MM.1S (cell line): ENCODE measurements around the gene CACUL1.

Source experiments
- DNase-seq: peaks from one replicate; pipeline ENCODE4 v3.0.0-alpha.2; 2015
- H2AFZ ChIP-seq: fragments of 300-600 bp; sonication (generic); 2 replicates; pipeline ENCODE4 v1.6.0; 2016; ENCODE audit warnings: antibody characterized with exemption, low read length
- H3F3A ChIP-seq: fragments of 300-600 bp; sonication (generic); 2 replicates; pipeline ENCODE4 v1.6.1; 2016; ENCODE audit warnings: mild to moderate bottlenecking, antibody characterized with exemption, low read length, moderate library complexity, mixed read lengths; ENCODE audit not compliant: insufficient read depth
- H3K27ac ChIP-seq: fragments of 300-600 bp; sonication (generic); 2 replicates; pipeline ENCODE4 v1.5.1; 2016; ENCODE audit warnings: mild to moderate bottlenecking, low read length
- H3K27me3 ChIP-seq: fragments of 300-600 bp; sonication (generic); replicated peaks from 2 replicates; pipeline ENCODE4 v1.6.0; 2016; ENCODE audit warnings: low read length; ENCODE audit not compliant: insufficient read depth
- H3K36me3 ChIP-seq: fragments of 300-600 bp; sonication (generic); replicated peaks from 2 replicates; pipeline ENCODE4 v1.6.1; 2016; ENCODE audit warnings: mild to moderate bottlenecking, low read length, mixed read lengths; ENCODE audit not compliant: insufficient read depth
- H3K4me1 ChIP-seq: fragments of 300-600 bp; sonication (generic); 2 replicates; pipeline ENCODE4 v1.6.1; 2016; ENCODE audit warnings: low read length, mixed read lengths
- H3K4me2 ChIP-seq: fragments of 300-600 bp; sonication (generic); 2 replicates; pipeline ENCODE4 v1.6.0; 2016; ENCODE audit warnings: low read depth, low read length
- H3K4me3 ChIP-seq: fragments of 300-600 bp; sonication (generic); 2 replicates; pipeline ENCODE4 v1.5.1; 2016; ENCODE audit warnings: low read length, mixed read lengths
- H3K79me2 ChIP-seq: fragments of 300-600 bp; sonication (generic); 2 replicates; pipeline ENCODE4 v1.6.1; 2016; ENCODE audit warnings: mixed run types, low read length, mixed read lengths
- H3K9ac ChIP-seq: fragments of 300-600 bp; sonication (generic); 2 replicates; pipeline ENCODE4 v1.6.1; 2016; ENCODE audit warnings: low read length, mixed read lengths
- H3K9me2 ChIP-seq: fragments of 300-600 bp; sonication (generic); replicated peaks from 2 replicates; pipeline ENCODE4 v1.6.1; 2016; ENCODE audit warnings: mild to moderate bottlenecking, low read length, mixed read lengths; ENCODE audit not compliant: insufficient read depth
- H3K9me3 ChIP-seq: fragments of 300-600 bp; sonication (generic); replicated peaks from 2 replicates; pipeline ENCODE4 v1.6.1; 2016; ENCODE audit warnings: mild to moderate bottlenecking, low read length, mixed read lengths; ENCODE audit not compliant: insufficient read depth
- H4K20me1 ChIP-seq: fragments of 300-600 bp; sonication (generic); 2 replicates; pipeline ENCODE4 v1.6.1; 2016; ENCODE audit warnings: mild to moderate bottlenecking, low read length, moderate library complexity, mixed read lengths; ENCODE audit not compliant: insufficient read depth
- EZH2 ChIP-seq: fragments of 300-600 bp; sonication (generic); optimal IDR thresholded peaks from 2 replicates; pipeline ENCODE3; 2017; ENCODE audit warnings: low read depth, mild to moderate bottlenecking, antibody characterized with exemption, low read length, mixed read lengths
- EZH2phosphoT487 ChIP-seq: fragments of 300-600 bp; sonication (generic); IDR thresholded peaks from 2 replicates; pipeline ENCODE4 v1.6.1; 2018; ENCODE audit warnings: antibody characterized with exemption, low read length
- TF ChIP-seq, protein P1 (sequence below): fragments of 300-600 bp; sonication (generic); IDR thresholded peaks from 2 replicates; pipeline ENCODE4 v1.5.1; 2016; ENCODE audit warnings: antibody characterized with exemption, low read length, mixed read lengths

The CACUL1 gene

DNA sequence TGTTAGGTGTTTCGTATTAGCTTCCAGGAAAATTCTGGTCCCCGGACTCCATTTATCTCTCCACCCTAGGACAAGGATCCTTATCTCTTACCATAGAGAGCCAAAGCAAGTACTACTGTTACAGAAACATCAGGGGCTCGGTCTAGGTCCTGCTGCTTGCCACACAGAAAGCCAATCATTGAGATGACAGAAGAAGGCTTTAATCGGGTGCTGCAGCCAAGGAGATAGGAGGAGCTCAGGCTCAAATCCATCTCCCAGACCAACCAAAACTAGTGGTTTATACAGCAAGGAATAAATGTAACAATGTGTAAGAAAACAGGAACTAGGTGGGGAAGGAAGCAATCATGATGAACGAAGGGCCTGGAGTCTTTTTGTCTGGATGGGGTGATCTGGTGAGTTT is 22.2 kb upstream of the CACUL1 start:
- no peak for DNase-seq
- TF ChIP-seq EZH2phosphoT487, result no peak
- H3K4me3 ChIP-seq, result no peak overlapping the region
- H3K9me2 ChIP-seq, result no peaks in the 10 kb centered on the region
- H3F3A ChIP-seq, result no peaks in the 10 kb centered on the region
- no peaks in the 10 kb centered on the region for H3K79me2 ChIP-seq
- H3K36me3 ChIP-seq, result no peaks in the 10 kb centered on the region
- no peak overlapping the region for H2AFZ ChIP-seq
- H3K9ac ChIP-seq, result no peak overlapping the region
- no peak overlapping the region for H3K27ac ChIP-seq
- H3K4me2 ChIP-seq, result no peak overlapping the region
- H3K9me3 ChIP-seq, result no peaks in the 10 kb centered on the region; the same call in 1 of the 2 replicates
- no peaks in the 10 kb centered on the region for H3K27me3 ChIP-seq
- H4K20me1 ChIP-seq, result no peaks in the 10 kb centered on the region
- H3K4me1 ChIP-seq, result no peaks in the 10 kb centered on the region

DNA sequence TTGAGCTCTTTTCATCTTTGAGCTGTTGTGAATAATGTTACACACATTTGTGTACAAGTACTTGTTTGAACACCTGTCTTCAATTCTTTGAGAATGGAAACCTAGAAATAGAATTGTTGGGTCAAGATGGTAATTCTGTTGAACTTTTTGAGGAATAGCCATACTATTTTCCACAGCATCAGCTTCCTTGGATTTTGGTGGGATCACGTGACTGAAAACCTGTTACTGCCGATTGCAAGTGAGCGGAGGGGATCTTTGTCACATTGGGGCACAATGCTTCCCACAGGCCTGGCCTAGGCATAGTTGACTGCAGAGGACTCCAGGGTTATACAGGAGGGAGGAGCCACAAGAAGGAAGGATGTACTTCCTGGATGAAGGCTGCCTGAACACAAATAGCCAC is 21.3 kb upstream of the CACUL1 start:
- Histone ChIP-seq H3K9me3 (no peaks in the 10 kb centered on the region; the same call in 1 of the 2 replicates), H3K27me3 (no peaks in the 10 kb centered on the region), H3K4me1 (no peaks in the 10 kb centered on the region), H3F3A (no peaks in the 10 kb centered on the region), H2AFZ (no peak overlapping the region), H3K4me2 (no peak overlapping the region), H3K4me3 (no peak overlapping the region), H3K79me2 (no peaks in the 10 kb centered on the region), H3K36me3 (no peaks in the 10 kb centered on the region), H3K27ac (no peak overlapping the region), H3K9ac (no peak overlapping the region), H3K9me2 (no peaks in the 10 kb centered on the region), H4K20me1 (no peaks in the 10 kb centered on the region)
- TF ChIP-seq EZH2phosphoT487 (no peak), EZH2 (no peak)
- TF ChIP-seq, protein P1, sequence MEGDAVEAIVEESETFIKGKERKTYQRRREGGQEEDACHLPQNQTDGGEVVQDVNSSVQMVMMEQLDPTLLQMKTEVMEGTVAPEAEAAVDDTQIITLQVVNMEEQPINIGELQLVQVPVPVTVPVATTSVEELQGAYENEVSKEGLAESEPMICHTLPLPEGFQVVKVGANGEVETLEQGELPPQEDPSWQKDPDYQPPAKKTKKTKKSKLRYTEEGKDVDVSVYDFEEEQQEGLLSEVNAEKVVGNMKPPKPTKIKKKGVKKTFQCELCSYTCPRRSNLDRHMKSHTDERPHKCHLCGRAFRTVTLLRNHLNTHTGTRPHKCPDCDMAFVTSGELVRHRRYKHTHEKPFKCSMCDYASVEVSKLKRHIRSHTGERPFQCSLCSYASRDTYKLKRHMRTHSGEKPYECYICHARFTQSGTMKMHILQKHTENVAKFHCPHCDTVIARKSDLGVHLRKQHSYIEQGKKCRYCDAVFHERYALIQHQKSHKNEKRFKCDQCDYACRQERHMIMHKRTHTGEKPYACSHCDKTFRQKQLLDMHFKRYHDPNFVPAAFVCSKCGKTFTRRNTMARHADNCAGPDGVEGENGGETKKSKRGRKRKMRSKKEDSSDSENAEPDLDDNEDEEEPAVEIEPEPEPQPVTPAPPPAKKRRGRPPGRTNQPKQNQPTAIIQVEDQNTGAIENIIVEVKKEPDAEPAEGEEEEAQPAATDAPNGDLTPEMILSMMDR, result no peak
- no peak for DNase-seq

DNA sequence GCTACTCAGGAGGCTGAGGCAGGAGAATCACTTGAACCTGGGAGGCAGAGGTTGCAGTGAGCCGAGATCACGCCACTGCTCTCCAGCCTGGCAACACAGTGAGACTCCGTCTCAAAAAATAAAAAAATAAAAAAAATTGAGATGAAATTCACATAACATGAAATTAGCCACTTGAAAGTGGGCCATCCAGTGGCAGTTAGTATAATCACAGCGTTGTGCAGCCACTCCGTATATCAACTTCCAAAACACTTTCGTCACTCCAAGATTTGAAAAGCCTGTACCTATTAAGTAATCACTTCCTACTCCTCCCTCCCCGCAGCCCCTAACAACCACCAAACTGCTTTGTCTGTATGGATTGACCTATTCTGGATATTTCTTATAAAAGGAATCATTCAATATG is 20.7 kb upstream of the CACUL1 start:
- no peak for TF ChIP-seq EZH2
- no peak overlapping the region for H2AFZ ChIP-seq

DNA sequence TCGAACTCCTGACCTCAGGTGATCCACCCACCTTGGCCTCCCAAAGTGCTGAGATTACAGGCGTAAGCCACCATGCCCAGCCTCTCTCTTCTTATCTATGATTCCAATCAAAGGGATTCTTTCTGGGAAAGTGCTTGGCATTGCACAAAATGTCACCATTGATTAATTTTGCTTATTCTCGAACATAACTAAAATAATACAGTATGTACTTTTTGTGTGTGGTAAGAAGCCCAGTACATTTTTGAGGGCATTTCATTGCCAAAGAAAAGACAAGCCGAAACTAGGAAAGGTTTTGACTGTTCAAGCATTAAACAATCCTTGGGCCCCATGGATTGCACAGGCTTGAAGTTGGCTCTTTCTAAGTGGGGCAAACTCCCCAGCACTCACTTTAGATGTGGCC is 18.3 kb upstream of the CACUL1 start:
- no peaks in the 10 kb centered on the region for H3K27me3 ChIP-seq
- H2AFZ ChIP-seq, result no peak overlapping the region
- H4K20me1 ChIP-seq, result no peaks in the 10 kb centered on the region
- no peak overlapping the region for H3K27ac ChIP-seq
- DNase-seq, result no peak
- no peaks in the 10 kb centered on the region for H3K4me1 ChIP-seq
- H3F3A ChIP-seq, result no peaks in the 10 kb centered on the region
- H3K9ac ChIP-seq, result no peak overlapping the region
- no peak overlapping the region for H3K4me3 ChIP-seq
- no peak overlapping the region for H3K4me2 ChIP-seq
- TF ChIP-seq EZH2phosphoT487, result no peak
- no peak for TF ChIP-seq EZH2
- TF ChIP-seq, protein P1, result no peak
- no peaks in the 10 kb centered on the region for H3K79me2 ChIP-seq
- no peaks in the 10 kb centered on the region; the same call in 1 of the 2 replicates for H3K9me3 ChIP-seq
- H3K9me2 ChIP-seq, result no peaks in the 10 kb centered on the region
- H3K36me3 ChIP-seq, result no peaks in the 10 kb centered on the region

More for the DNA sequence above, 20.7 kb upstream of the CACUL1 start:
- Histone ChIP-seq H3K27ac (no peak overlapping the region), H3K36me3 (no peaks in the 10 kb centered on the region), H3K79me2 (no peaks in the 10 kb centered on the region), H3F3A (no peaks in the 10 kb centered on the region), H3K4me2 (no peak overlapping the region), H3K9me2 (no peaks in the 10 kb centered on the region), H4K20me1 (no peaks in the 10 kb centered on the region), H3K9ac (no peak overlapping the region), H3K4me1 (no peaks in the 10 kb centered on the region), H3K27me3 (no peaks in the 10 kb centered on the region), H3K4me3 (no peak overlapping the region), H3K9me3 (no peaks in the 10 kb centered on the region; the same call in 1 of the 2 replicates)
- DNase-seq, result no peak
